ENCODE measurements around the gene ZNF774.
"Not testable (repeated sequence)": the region's sequence is repeated elsewhere in the genome, so short reads cannot be mapped to it uniquely, and the experiment has no call there.

The ZNF774 gene

GRCh38 chr15:90400005-90400758 is 48.1 kb downstream of the ZNF774 start:
- Histone ChIP-seq H3K9ac (ENCODE audit: low read depth in 1 of 2, low read length in 2 of 2) (peak overlapping the region; percentile 2 to 53), H3K36me3 (ENCODE audit: control insufficient read depth in 1 of 2, insufficient read depth in 2 of 2, low read length in 2 of 2) (no peaks in the 10 kb centered on the region), H3K4me1 (ENCODE audit: control insufficient read depth in 1 of 2, insufficient read depth in 2 of 2, low read length in 2 of 2) (peaks cover 32 to 42% of the 10 kb centered on the region in 2 donors), H3K27me3 (ENCODE audit: control insufficient read depth in 1 of 2, insufficient read depth in 2 of 2, low read length in 2 of 2) (no peaks in the 10 kb centered on the region), H3K9me3 (ENCODE audit: control insufficient read depth in 1 of 2, low read length in 2 of 2) (no peaks in the 10 kb centered on the region), H3K27ac (ENCODE audit: low read depth, low read length) (peak overlapping the region; percentile 80), H3K4me3 (ENCODE audit: low read depth in 1 of 2, low read length in 2 of 2) (peak overlapping the region; percentile 19 to 53)

- Histone ChIP-seq H3K4me1 (ENCODE audit: control insufficient read depth in 1 of 2, insufficient read depth in 2 of 2, low read length in 2 of 2) (peaks cover 28 to 38% of the 10 kb centered on the region in 2 donors), H3K27me3 (ENCODE audit: control insufficient read depth in 1 of 2, insufficient read depth in 2 of 2, low read length in 2 of 2) (no peaks in the 10 kb centered on the region), H3K4me3 (ENCODE audit: low read depth in 1 of 2, low read length in 2 of 2) (peak overlapping the region; percentile 19 to 53), H3K9me3 (ENCODE audit: control insufficient read depth in 1 of 2, low read length in 2 of 2) (no peaks in the 10 kb centered on the region), H3K27ac (ENCODE audit: low read depth, low read length) (peak overlapping the region; percentile 80), H3K36me3 (ENCODE audit: control insufficient read depth in 1 of 2, insufficient read depth in 2 of 2, low read length in 2 of 2) (no peaks in the 10 kb centered on the region), H3K9ac (ENCODE audit: low read depth in 1 of 2, low read length in 2 of 2) (peak overlapping the region; percentile 45 to 53)
Observed at GRCh38 chr15:90400759-90401314, 48.8 kb downstream of the ZNF774 start.

- Histone ChIP-seq H3K27me3 (ENCODE audit: control insufficient read depth in 1 of 2, insufficient read depth in 2 of 2, low read length in 2 of 2) (no peaks in the 10 kb centered on the region), H3K36me3 (ENCODE audit: control insufficient read depth in 1 of 2, insufficient read depth in 2 of 2, low read length in 2 of 2) (no peaks in the 10 kb centered on the region), H3K9ac (ENCODE audit: low read depth in 1 of 2, low read length in 2 of 2) (peak overlapping the region in 1 of 2 donors; percentile 53), H3K27ac (ENCODE audit: low read depth, low read length) (peak overlapping the region; percentile 80), H3K4me3 (ENCODE audit: low read depth in 1 of 2, low read length in 2 of 2) (peak overlapping the region; percentile 22 to 42), H3K9me3 (ENCODE audit: control insufficient read depth in 1 of 2, low read length in 2 of 2) (no peaks in the 10 kb centered on the region), H3K4me1 (ENCODE audit: control insufficient read depth in 1 of 2, insufficient read depth in 2 of 2, low read length in 2 of 2) (peaks cover 26 to 35% of the 10 kb centered on the region in 2 donors)
Observed at GRCh38 chr15:90401495-90401894, 49.4 kb downstream of the ZNF774 start.

- Histone ChIP-seq H3K4me1 (ENCODE audit: control insufficient read depth in 1 of 2, insufficient read depth in 2 of 2, low read length in 2 of 2) (peaks cover 26 to 40% of the 10 kb centered on the region in 2 donors), H3K9me3 (ENCODE audit: control insufficient read depth in 1 of 2, low read length in 2 of 2) (no peaks in the 10 kb centered on the region), H3K36me3 (ENCODE audit: control insufficient read depth in 1 of 2, insufficient read depth in 2 of 2, low read length in 2 of 2) (no peaks in the 10 kb centered on the region), H3K27ac (ENCODE audit: low read depth, low read length) (peak overlapping the region; percentile 68), H3K4me3 (ENCODE audit: low read depth in 1 of 2, low read length in 2 of 2) (peak overlapping the region in 1 of 2 donors; percentile 42), H3K27me3 (ENCODE audit: control insufficient read depth in 1 of 2, insufficient read depth in 2 of 2, low read length in 2 of 2) (no peaks in the 10 kb centered on the region), H3K9ac (ENCODE audit: low read depth in 1 of 2, low read length in 2 of 2) (peak overlapping the region; percentile 20 to 25)
Observed at GRCh38 chr15:90402223-90402622, 50.1 kb downstream of the ZNF774 start.

GRCh38 chr15:90402767-90403166 is 50.7 kb downstream of the ZNF774 start:
- no peaks in the 10 kb centered on the region for H3K27me3 ChIP-seq (ENCODE audit: control insufficient read depth in 1 of 2, insufficient read depth in 2 of 2, low read length in 2 of 2)
- H3K27ac ChIP-seq (ENCODE audit: low read depth, low read length), result no peak overlapping the region
- no peak overlapping the region for H3K4me3 ChIP-seq (ENCODE audit: low read depth in 1 of 2, low read length in 2 of 2)
- peaks cover 27 to 46% of the 10 kb centered on the region in 2 donors for H3K4me1 ChIP-seq (ENCODE audit: control insufficient read depth in 1 of 2, insufficient read depth in 2 of 2, low read length in 2 of 2)
- no peak overlapping the region for H3K9ac ChIP-seq (ENCODE audit: low read depth in 1 of 2, low read length in 2 of 2)
- H3K36me3 ChIP-seq (ENCODE audit: control insufficient read depth in 1 of 2, insufficient read depth in 2 of 2, low read length in 2 of 2), result no peaks in the 10 kb centered on the region
- no peaks in the 10 kb centered on the region for H3K9me3 ChIP-seq (ENCODE audit: control insufficient read depth in 1 of 2, low read length in 2 of 2)

- peaks cover 34 to 47% of the 10 kb centered on the region in 2 donors for H3K4me1 ChIP-seq (ENCODE audit: control insufficient read depth in 1 of 2, insufficient read depth in 2 of 2, low read length in 2 of 2)
- H3K36me3 ChIP-seq (ENCODE audit: control insufficient read depth in 1 of 2, insufficient read depth in 2 of 2, low read length in 2 of 2), result no peaks in the 10 kb centered on the region
- no peak overlapping the region for H3K27ac ChIP-seq (ENCODE audit: low read depth, low read length)
- H3K27me3 ChIP-seq (ENCODE audit: control insufficient read depth in 1 of 2, insufficient read depth in 2 of 2, low read length in 2 of 2), result no peaks in the 10 kb centered on the region
- H3K9ac ChIP-seq (ENCODE audit: low read depth in 1 of 2, low read length in 2 of 2), result no peak overlapping the region
- H3K9me3 ChIP-seq (ENCODE audit: control insufficient read depth in 1 of 2, low read length in 2 of 2), result no peaks in the 10 kb centered on the region
- H3K4me3 ChIP-seq (ENCODE audit: low read depth in 1 of 2, low read length in 2 of 2), result no peak overlapping the region
Observed at GRCh38 chr15:90405055-90405607, 53.0 kb downstream of the ZNF774 start.

- H3K4me1 ChIP-seq (ENCODE audit: control insufficient read depth in 1 of 2, insufficient read depth in 2 of 2, low read length in 2 of 2), result peaks cover 17 to 39% of the 10 kb centered on the region in 2 donors
- H3K4me3 ChIP-seq (ENCODE audit: low read depth in 1 of 2, low read length in 2 of 2), result no peak overlapping the region
- H3K9ac ChIP-seq (ENCODE audit: low read depth in 1 of 2, low read length in 2 of 2), result no peak overlapping the region
- H3K9me3 ChIP-seq (ENCODE audit: control insufficient read depth in 1 of 2, low read length in 2 of 2), result no peaks in the 10 kb centered on the region
- no peak overlapping the region for H3K27ac ChIP-seq (ENCODE audit: low read depth, low read length)
- no peaks in the 10 kb centered on the region for H3K36me3 ChIP-seq (ENCODE audit: control insufficient read depth in 1 of 2, insufficient read depth in 2 of 2, low read length in 2 of 2)
- H3K27me3 ChIP-seq (ENCODE audit: control insufficient read depth in 1 of 2, insufficient read depth in 2 of 2, low read length in 2 of 2), result no peaks in the 10 kb centered on the region
Observed at GRCh38 chr15:90407336-90407735, 55.3 kb downstream of the ZNF774 start.

GRCh38 chr15:90407871-90408317 is 55.8 kb downstream of the ZNF774 start:
- no peak overlapping the region for H3K27ac ChIP-seq (ENCODE audit: low read depth, low read length)
- H3K36me3 ChIP-seq (ENCODE audit: control insufficient read depth in 1 of 2, insufficient read depth in 2 of 2, low read length in 2 of 2), result no peaks in the 10 kb centered on the region
- H3K27me3 ChIP-seq (ENCODE audit: control insufficient read depth in 1 of 2, insufficient read depth in 2 of 2, low read length in 2 of 2), result no peaks in the 10 kb centered on the region
- H3K4me3 ChIP-seq (ENCODE audit: low read depth in 1 of 2, low read length in 2 of 2), result peak overlapping the region in 1 of 2 donors; percentile 13
- H3K9me3 ChIP-seq (ENCODE audit: control insufficient read depth in 1 of 2, low read length in 2 of 2), result no peaks in the 10 kb centered on the region
- H3K4me1 ChIP-seq (ENCODE audit: control insufficient read depth in 1 of 2, insufficient read depth in 2 of 2, low read length in 2 of 2), result peaks cover 19 to 39% of the 10 kb centered on the region in 2 donors
- H3K9ac ChIP-seq (ENCODE audit: low read depth in 1 of 2, low read length in 2 of 2), result peak overlapping the region in 1 of 2 donors; percentile 7

GRCh38 chr15:90408657-90409056 is 56.6 kb downstream of the ZNF774 start:
- H3K9ac ChIP-seq (ENCODE audit: low read depth in 1 of 2, low read length in 2 of 2), result no peak overlapping the region
- no peak overlapping the region for H3K4me3 ChIP-seq (ENCODE audit: low read depth in 1 of 2, low read length in 2 of 2)
- no peak overlapping the region for H3K27ac ChIP-seq (ENCODE audit: low read depth, low read length)
- no peaks in the 10 kb centered on the region for H3K36me3 ChIP-seq (ENCODE audit: control insufficient read depth in 1 of 2, insufficient read depth in 2 of 2, low read length in 2 of 2)
- no peaks in the 10 kb centered on the region for H3K9me3 ChIP-seq (ENCODE audit: control insufficient read depth in 1 of 2, low read length in 2 of 2)
- no peaks in the 10 kb centered on the region for H3K27me3 ChIP-seq (ENCODE audit: control insufficient read depth in 1 of 2, insufficient read depth in 2 of 2, low read length in 2 of 2)
- H3K4me1 ChIP-seq (ENCODE audit: control insufficient read depth in 1 of 2, insufficient read depth in 2 of 2, low read length in 2 of 2), result peaks cover 25 to 44% of the 10 kb centered on the region in 2 donors

GRCh38 chr15:90409587-90409986 is 57.5 kb downstream of the ZNF774 start:
- H3K9me3 ChIP-seq (ENCODE audit: control insufficient read depth in 1 of 2, low read length in 2 of 2); H3K27ac ChIP-seq (ENCODE audit: low read depth, low read length); H3K36me3 ChIP-seq (ENCODE audit: control insufficient read depth in 1 of 2, insufficient read depth in 2 of 2, low read length in 2 of 2); H3K4me3 ChIP-seq (ENCODE audit: low read depth in 1 of 2, low read length in 2 of 2); H3K9ac ChIP-seq (ENCODE audit: low read depth in 1 of 2, low read length in 2 of 2); H3K27me3 ChIP-seq (ENCODE audit: control insufficient read depth in 1 of 2, insufficient read depth in 2 of 2, low read length in 2 of 2): not testable (repeated sequence)
- peaks cover 28 to 48% of the 10 kb centered on the region in 2 donors for H3K4me1 ChIP-seq (ENCODE audit: control insufficient read depth in 1 of 2, insufficient read depth in 2 of 2, low read length in 2 of 2)
